ENCODE data around the gene ALG14. TPM values are rescaled to one million over a fixed set of nuclear protein-coding genes. Genes with fewer than 3 reads are reported as not detected.
A peak's percentile ranks its signal among the peaks of the same experiment; 100 is the strongest.
"Not testable (repeated sequence)": the region's sequence is repeated elsewhere in the genome, so short reads cannot be mapped to it uniquely, and the experiment has no call there.

Gene ALG14
- total RNA-seq, 1 experiment from 2014 or later, result 2.1 TPM

- peaks cover 5% of the 10 kb centered on the region; the same call in 1 of the 2 replicates for H3K4me1 ChIP-seq (replicated peaks)
- DNase-seq (ENCODE audit: low read depth in 1 of 2, low spot score in 2 of 2), result no peak
- no peaks in the 10 kb centered on the region for H3K9me3 ChIP-seq (replicated peaks)
- H3K4me3 ChIP-seq, result no peak overlapping the region
- H3K36me3 ChIP-seq, result no peaks in the 10 kb centered on the region
- H3K27me3 ChIP-seq (replicated peaks), result peaks cover 3% of the 10 kb centered on the region; the same call in 1 of the 2 replicates
- no peak overlapping the region for H3K27ac ChIP-seq
These were observed 24.7 kb upstream of the ALG14 start for GRCh38 chr1:95097426-95097825.

GRCh38 chr1:95096218-95096841 lies 23.6 kb upstream of the ALG14 start:
- Histone ChIP-seq H3K4me3 (no peak overlapping the region), H3K4me1 (replicated peaks) (peaks cover 5% of the 10 kb centered on the region; the same call in 1 of the 2 replicates), H3K27me3 (replicated peaks) (no peaks in the 10 kb centered on the region), H3K9me3 (replicated peaks) (no peaks in the 10 kb centered on the region), H3K36me3 (no peaks in the 10 kb centered on the region), H3K27ac (no peak overlapping the region)
- DNase-seq (ENCODE audit: low read depth in 1 of 2, low spot score in 2 of 2), result no peak

GRCh38 chr1:95095833-95096217 lies 23.1 kb upstream of the ALG14 start:
- peaks cover 5% of the 10 kb centered on the region; the same call in 1 of the 2 replicates for H3K4me1 ChIP-seq (replicated peaks)
- no peaks in the 10 kb centered on the region for H3K9me3 ChIP-seq (replicated peaks)
- no peaks in the 10 kb centered on the region for H3K27me3 ChIP-seq (replicated peaks)
- H3K36me3 ChIP-seq, result no peaks in the 10 kb centered on the region
- no peak overlapping the region for H3K4me3 ChIP-seq
- H3K27ac ChIP-seq, result no peak overlapping the region
- no peak for DNase-seq (ENCODE audit: low read depth in 1 of 2, low spot score in 2 of 2)

GRCh38 chr1:95094923-95095322 lies 22.2 kb upstream of the ALG14 start:
- H3K36me3 ChIP-seq, result no peaks in the 10 kb centered on the region
- H3K4me1 ChIP-seq (replicated peaks), result peaks cover 5% of the 10 kb centered on the region; the same call in 1 of the 2 replicates
- DNase-seq (ENCODE audit: low read depth in 1 of 2, low spot score in 2 of 2), result no peak
- no peaks in the 10 kb centered on the region for H3K9me3 ChIP-seq (replicated peaks)
- H3K27ac ChIP-seq, result no peak overlapping the region
- H3K4me3 ChIP-seq, result no peak overlapping the region
- H3K27me3 ChIP-seq (replicated peaks), result no peaks in the 10 kb centered on the region

GRCh38 chr1:95093296-95093695 lies 20.5 kb upstream of the ALG14 start:
- peaks cover 5% of the 10 kb centered on the region for H3K4me1 ChIP-seq (replicated peaks)
- no peak overlapping the region for H3K4me3 ChIP-seq
- H3K27ac ChIP-seq, result no peak overlapping the region
- H3K27me3 ChIP-seq (replicated peaks), result no peaks in the 10 kb centered on the region
- no peak for DNase-seq (ENCODE audit: low read depth in 1 of 2, low spot score in 2 of 2)
- H3K9me3 ChIP-seq (replicated peaks), result no peaks in the 10 kb centered on the region
- no peaks in the 10 kb centered on the region for H3K36me3 ChIP-seq

- not testable (repeated sequence) for H3K36me3 ChIP-seq; H3K4me1 ChIP-seq (replicated peaks); H3K9me3 ChIP-seq (replicated peaks); H3K27ac ChIP-seq; H3K4me3 ChIP-seq; H3K27me3 ChIP-seq (replicated peaks)
- peak in 1 of 2 experiments; percentile 13 for DNase-seq (ENCODE audit: low read depth in 1 of 2, low spot score in 2 of 2)
These were observed 20.1 kb upstream of the ALG14 start for GRCh38 chr1:95092891-95093290.

GRCh38 chr1:95091290-95091689 lies 18.5 kb upstream of the ALG14 start:
- not testable (repeated sequence) for DNase-seq (ENCODE audit: low read depth in 1 of 2, low spot score in 2 of 2); H3K36me3 ChIP-seq; H3K9me3 ChIP-seq (replicated peaks); H3K27me3 ChIP-seq (replicated peaks); H3K4me3 ChIP-seq; H3K27ac ChIP-seq
- H3K4me1 ChIP-seq (replicated peaks), result peaks cover 20% of the 10 kb centered on the region

GRCh38 chr1:95089650-95090287 lies 17.0 kb upstream of the ALG14 start:
- no peaks in the 10 kb centered on the region for H3K9me3 ChIP-seq (replicated peaks)
- no peak overlapping the region for H3K27ac ChIP-seq
- H3K27me3 ChIP-seq (replicated peaks), result no peaks in the 10 kb centered on the region
- no peak for DNase-seq (ENCODE audit: low read depth in 1 of 2, low spot score in 2 of 2)
- H3K36me3 ChIP-seq, result no peaks in the 10 kb centered on the region
- H3K4me3 ChIP-seq, result no peak overlapping the region
- peaks cover 29% of the 10 kb centered on the region for H3K4me1 ChIP-seq (replicated peaks)

- no peaks in the 10 kb centered on the region for H3K27me3 ChIP-seq (replicated peaks)
- H3K27ac ChIP-seq, result peak overlapping the region; percentile 95
- peak in 1 of 2 experiments; percentile 11 for DNase-seq (ENCODE audit: low read depth in 1 of 2, low spot score in 2 of 2)
- no peaks in the 10 kb centered on the region for H3K9me3 ChIP-seq (replicated peaks)
- no peak overlapping the region for H3K4me3 ChIP-seq
- H3K36me3 ChIP-seq, result no peaks in the 10 kb centered on the region
- peaks cover 35% of the 10 kb centered on the region for H3K4me1 ChIP-seq (replicated peaks)
These were observed 15.6 kb upstream of the ALG14 start for GRCh38 chr1:95088303-95088702.

GRCh38 chr1:95086949-95087533 lies 14.3 kb upstream of the ALG14 start:
- no peak overlapping the region for H3K4me3 ChIP-seq
- H3K4me1 ChIP-seq (replicated peaks), result peaks cover 35% of the 10 kb centered on the region
- H3K36me3 ChIP-seq, result no peaks in the 10 kb centered on the region
- peak overlapping the region; percentile 95 for H3K27ac ChIP-seq
- no peaks in the 10 kb centered on the region for H3K9me3 ChIP-seq (replicated peaks)
- peak; percentile 85 to 93 for DNase-seq (ENCODE audit: low read depth in 1 of 2, low spot score in 2 of 2)
- no peaks in the 10 kb centered on the region for H3K27me3 ChIP-seq (replicated peaks)

GRCh38 chr1:95085376-95085775 lies 12.6 kb upstream of the ALG14 start:
- no peaks in the 10 kb centered on the region for H3K36me3 ChIP-seq
- no peak overlapping the region for H3K27ac ChIP-seq
- H3K4me1 ChIP-seq (replicated peaks), result peaks cover 35% of the 10 kb centered on the region
- H3K4me3 ChIP-seq, result no peak overlapping the region
- H3K27me3 ChIP-seq (replicated peaks), result no peaks in the 10 kb centered on the region
- H3K9me3 ChIP-seq (replicated peaks), result no peaks in the 10 kb centered on the region
- DNase-seq (ENCODE audit: low read depth in 1 of 2, low spot score in 2 of 2), result no peak

- Histone ChIP-seq H3K27me3 (replicated peaks) (no peaks in the 10 kb centered on the region), H3K9me3 (replicated peaks) (no peaks in the 10 kb centered on the region), H3K27ac (no peak overlapping the region), H3K36me3 (no peaks in the 10 kb centered on the region), H3K4me3 (no peak overlapping the region), H3K4me1 (replicated peaks) (peaks cover 35% of the 10 kb centered on the region)
- peak in 1 of 2 experiments; percentile 34 for DNase-seq (ENCODE audit: low read depth in 1 of 2, low spot score in 2 of 2)
These were observed 11.8 kb upstream of the ALG14 start for GRCh38 chr1:95084317-95085176.

GRCh38 chr1:95080879-95081278 lies 8.1 kb upstream of the ALG14 start:
- H3K27ac ChIP-seq, result no peak overlapping the region
- no peaks in the 10 kb centered on the region for H3K9me3 ChIP-seq (replicated peaks)
- DNase-seq (ENCODE audit: low read depth in 1 of 2, low spot score in 2 of 2), result no peak
- no peak overlapping the region for H3K4me3 ChIP-seq
- H3K36me3 ChIP-seq, result no peaks in the 10 kb centered on the region
- peaks cover 4% of the 10 kb centered on the region; the same call in 1 of the 2 replicates for H3K27me3 ChIP-seq (replicated peaks)
- H3K4me1 ChIP-seq (replicated peaks), result peaks cover 11% of the 10 kb centered on the region
